Glutamatergic neuron (in vitro differentiated cells): Measurements from ENCODE around the gene MYRF. TPM values are rescaled to one million over a fixed set of nuclear protein-coding genes. Genes with fewer than 3 reads are reported as not detected.

ENCODE experiments used
- DNase-seq: peaks from one replicate; pipeline ENCODE4 v3.0.0; 2022
- H3K27ac Mint-ChIP-seq: one replicate; pipeline ENCODE4 v1.8.0; 2020; ENCODE audit warnings: mild to moderate bottlenecking, mixed read lengths, inconsistent platforms; ENCODE audit not compliant: unreplicated experiment
- H3K27me3 Mint-ChIP-seq: one replicate; pipeline ENCODE4 v1.8.0; 2020; ENCODE audit warnings: mild to moderate bottlenecking, moderate library complexity, mixed read lengths, inconsistent platforms; ENCODE audit not compliant: unreplicated experiment
- H3K36me3 Mint-ChIP-seq: one replicate; pipeline ENCODE4 v1.8.0; 2020; ENCODE audit warnings: mild to moderate bottlenecking, mixed read lengths, inconsistent platforms; ENCODE audit not compliant: unreplicated experiment
- H3K4me1 Mint-ChIP-seq: one replicate; pipeline ENCODE4 v1.8.0; 2020; ENCODE audit warnings: mild to moderate bottlenecking, low read depth, mixed read lengths, inconsistent platforms; ENCODE audit not compliant: unreplicated experiment
- H3K4me3 Mint-ChIP-seq: one replicate; pipeline ENCODE4 v1.8.0; 2020; ENCODE audit warnings: mild to moderate bottlenecking, mixed read lengths, inconsistent platforms; ENCODE audit not compliant: unreplicated experiment
- H3K9me3 Mint-ChIP-seq: one replicate; pipeline ENCODE4 v1.8.0; 2020; ENCODE audit warnings: mild to moderate bottlenecking, moderate library complexity, mixed read lengths, inconsistent platforms; ENCODE audit not compliant: unreplicated experiment
- total RNA-seq: library from RNA; stranded (reverse); fragmentation: NEBNext Ultra II Directional; extraction: Animal tissue kit (Norgen Biotek cat#: 25700); gene quantifications from one replicate; pipeline ENCODE4 v1.2.1, GENCODE V29; 2021; ENCODE audit not compliant: unreplicated experiment
- TF ChIP-seq, protein P1 (sequence below): fragments of 200-600 bp; sonication (generic); IDR thresholded peaks from one replicate; pipeline ENCODE4 v1.5.0; 2021; ENCODE audit not compliant: partially characterized antibody, unreplicated experiment

MYRF gene
- total RNA-seq, 1 donor from 2014 or later, result 0.29 TPM

DNA sequence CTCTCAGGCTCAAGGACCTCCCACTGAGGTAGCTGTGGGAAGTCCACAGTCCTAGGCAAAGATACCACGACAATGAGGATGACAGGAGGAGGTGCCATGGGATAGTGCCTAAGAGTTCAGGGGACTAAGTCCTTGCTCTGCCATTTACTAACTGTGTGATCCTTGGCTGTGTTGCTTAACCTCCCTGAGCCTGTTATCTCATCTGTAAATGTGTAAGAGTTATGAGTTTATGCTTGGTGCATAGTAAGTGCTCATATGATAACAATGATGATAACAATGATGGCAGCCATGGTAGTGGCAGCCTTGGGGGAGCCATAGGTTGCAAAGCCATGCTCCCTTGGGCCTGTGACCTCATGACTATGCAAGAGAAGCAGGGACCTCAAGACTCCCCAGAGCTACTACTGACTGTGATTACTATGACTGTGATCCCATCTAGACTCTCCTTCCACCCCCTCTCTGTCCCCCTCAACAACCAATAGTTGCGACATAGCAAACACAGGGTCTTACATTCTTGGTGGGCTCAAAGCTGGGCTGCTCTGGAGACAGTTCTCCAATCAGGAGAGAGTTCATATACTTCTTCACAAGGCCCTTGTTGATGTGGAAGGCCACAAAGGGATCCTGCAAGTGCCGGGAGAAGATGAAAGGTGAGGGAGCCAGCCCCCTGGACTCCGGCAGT lies 60.4 kb downstream of the MYRF start:
- Mint-ChIP-seq H3K4me3 (no peak overlapping the region), H3K36me3 (peaks cover 4% of the 10 kb centered on the region), H3K27ac (peak overlapping the region; percentile 25), H3K27me3 (peaks cover 12% of the 10 kb centered on the region), H3K4me1 (peaks cover 15% of the 10 kb centered on the region), H3K9me3 (peaks cover 19% of the 10 kb centered on the region)
- TF ChIP-seq, protein P1, sequence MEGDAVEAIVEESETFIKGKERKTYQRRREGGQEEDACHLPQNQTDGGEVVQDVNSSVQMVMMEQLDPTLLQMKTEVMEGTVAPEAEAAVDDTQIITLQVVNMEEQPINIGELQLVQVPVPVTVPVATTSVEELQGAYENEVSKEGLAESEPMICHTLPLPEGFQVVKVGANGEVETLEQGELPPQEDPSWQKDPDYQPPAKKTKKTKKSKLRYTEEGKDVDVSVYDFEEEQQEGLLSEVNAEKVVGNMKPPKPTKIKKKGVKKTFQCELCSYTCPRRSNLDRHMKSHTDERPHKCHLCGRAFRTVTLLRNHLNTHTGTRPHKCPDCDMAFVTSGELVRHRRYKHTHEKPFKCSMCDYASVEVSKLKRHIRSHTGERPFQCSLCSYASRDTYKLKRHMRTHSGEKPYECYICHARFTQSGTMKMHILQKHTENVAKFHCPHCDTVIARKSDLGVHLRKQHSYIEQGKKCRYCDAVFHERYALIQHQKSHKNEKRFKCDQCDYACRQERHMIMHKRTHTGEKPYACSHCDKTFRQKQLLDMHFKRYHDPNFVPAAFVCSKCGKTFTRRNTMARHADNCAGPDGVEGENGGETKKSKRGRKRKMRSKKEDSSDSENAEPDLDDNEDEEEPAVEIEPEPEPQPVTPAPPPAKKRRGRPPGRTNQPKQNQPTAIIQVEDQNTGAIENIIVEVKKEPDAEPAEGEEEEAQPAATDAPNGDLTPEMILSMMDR, result no peak
- no peak for DNase-seq

- TF ChIP-seq, protein P1, result no peak
- peaks cover 4% of the 10 kb centered on the region for H3K36me3 Mint-ChIP-seq
- peak; percentile 35 for DNase-seq
Observed at GRCh38 chr11:61814247-61814957, 62.0 kb downstream of the MYRF start.

DNA sequence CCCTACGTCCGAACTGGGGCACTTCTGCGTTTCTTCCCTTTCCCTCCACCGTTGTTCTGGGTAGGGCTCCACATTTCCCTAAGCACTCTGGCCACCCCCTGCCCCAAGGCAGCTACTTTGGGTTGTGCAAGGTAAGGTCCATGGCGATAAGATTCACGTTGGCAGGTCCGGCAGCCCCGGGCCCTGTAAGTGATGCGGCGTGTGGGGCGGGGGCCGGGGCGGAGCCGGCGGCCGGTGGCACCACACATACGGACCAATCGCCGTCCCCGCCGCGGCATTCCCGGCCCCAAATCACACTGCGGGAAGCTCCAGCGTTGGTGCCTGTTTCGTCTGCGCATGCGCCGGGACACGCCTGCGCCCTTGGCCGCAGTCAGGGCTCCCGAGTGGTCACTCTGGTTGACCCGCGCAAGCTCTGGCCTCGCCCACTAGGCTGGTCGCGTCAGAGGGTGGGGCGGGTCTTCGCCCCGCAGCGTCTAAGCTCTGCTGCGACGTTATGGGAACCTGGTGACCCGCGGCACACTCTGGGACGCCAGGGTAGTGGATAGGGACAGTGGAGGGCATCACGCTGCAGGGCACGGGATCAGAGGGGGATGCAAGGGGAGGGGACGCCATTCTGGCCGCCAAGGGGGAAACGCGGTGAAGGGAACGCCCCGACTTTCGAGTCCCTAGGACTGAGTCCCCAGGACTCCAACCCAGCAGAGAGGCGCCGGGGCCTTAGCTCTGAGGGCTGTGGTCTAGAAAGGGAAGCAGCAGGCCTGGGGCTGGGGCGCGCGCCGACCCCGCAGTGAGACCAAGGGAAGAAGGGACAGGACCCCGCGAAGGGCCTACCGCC lies 62.7 kb downstream of the MYRF start:
- Mint-ChIP-seq H3K9me3 (peaks cover 19% of the 10 kb centered on the region), H3K27me3 (peaks cover 12% of the 10 kb centered on the region), H3K27ac (peak overlapping the region; percentile 99), H3K4me3 (peak overlapping the region; percentile 99), H3K36me3 (peaks cover 4% of the 10 kb centered on the region), H3K4me1 (peaks cover 16% of the 10 kb centered on the region)
- TF ChIP-seq, protein P1, result no peak
- peak; percentile 98 for DNase-seq

More at GRCh38 chr11:61814247-61814957, 62.0 kb downstream of the MYRF start:
- Mint-ChIP-seq H3K4me3 (peak overlapping the region; percentile 95), H3K27ac (peak overlapping the region; percentile 99), H3K9me3 (peaks cover 19% of the 10 kb centered on the region), H3K4me1 (peaks cover 16% of the 10 kb centered on the region), H3K27me3 (peaks cover 14% of the 10 kb centered on the region)

- H3K9me3 Mint-ChIP-seq, result peaks cover 19% of the 10 kb centered on the region
- peak overlapping the region; percentile 99 for H3K4me3 Mint-ChIP-seq
- peak; percentile 79 for DNase-seq
- peak overlapping the region; percentile 99 for H3K27ac Mint-ChIP-seq
- H3K4me1 Mint-ChIP-seq, result peaks cover 16% of the 10 kb centered on the region
- TF ChIP-seq, protein P1, result no peak
- peaks cover 11% of the 10 kb centered on the region for H3K27me3 Mint-ChIP-seq
- peaks cover 4% of the 10 kb centered on the region for H3K36me3 Mint-ChIP-seq
Observed at GRCh38 chr11:61815790-61816735, 63.6 kb downstream of the MYRF start.
